GM12875 (cell line): ENCODE data around the gene ARHGEF1.
"Not testable (repeated sequence)": the region's sequence is repeated elsewhere in the genome, so short reads cannot be mapped to it uniquely, and the experiment has no call there.

Source experiments
- H3K4me3 ChIP-seq: one replicate; pipeline ENCODE4 v1.5.1; 2011; ENCODE audit warnings: low read depth, low read length, control low read depth
- CTCF ChIP-seq: IDR thresholded peaks from 2 replicates; pipeline ENCODE4 v1.5.1; 2011; ENCODE audit warnings: low read depth, mild to moderate bottlenecking, control low read depth, inconsistent platforms, low read length, moderate library complexity, borderline replicate concordance; ENCODE audit not compliant: insufficient read depth

Gene ARHGEF1

GRCh38 chr19:41869374-41869955 is 13.5 kb upstream of the ARHGEF1 start:
- H3K4me3 ChIP-seq = no peak overlapping the region
- TF ChIP-seq CTCF = no peak

GRCh38 chr19:41870401-41870873 is 12.5 kb upstream of the ARHGEF1 start:
- TF ChIP-seq CTCF = no peak
- H3K4me3 ChIP-seq = no peak overlapping the region

- no peak overlapping the region for H3K4me3 ChIP-seq
- TF ChIP-seq CTCF = no peak
Measured at GRCh38 chr19:41871573-41872383, 11.2 kb upstream of the ARHGEF1 start.

- no peak for TF ChIP-seq CTCF
- H3K4me3 ChIP-seq = no peak overlapping the region
Measured at GRCh38 chr19:41872384-41872774, 10.6 kb upstream of the ARHGEF1 start.

- H3K4me3 ChIP-seq = no peak overlapping the region
- TF ChIP-seq CTCF = peak; percentile 84
Measured at GRCh38 chr19:41872775-41873647, 10.0 kb upstream of the ARHGEF1 start.

- H3K4me3 ChIP-seq = not testable (repeated sequence)
Measured at GRCh38 chr19:41875973-41876372, 7.0 kb upstream of the ARHGEF1 start.

- no peak for TF ChIP-seq CTCF
- peak within 1 kb of the TSS; percentile 77 for H3K4me3 ChIP-seq
Measured at GRCh38 chr19:41876847-41877832, 5.8 kb upstream of the ARHGEF1 start, which contains the start of gene CD79A. TSS of gene CD79A (plus strand) at chr19:41877279. CDS start at chr19:41877305, 26 bp downstream.
